HEK293 (cell line): ENCODE data around the gene KCNK18.

Experiments used
- CTCF ChIP-seq: fragments of 450-650 bp; formaldehyde crosslinking; IDR thresholded peaks from 2 replicates; pipeline ENCODE4 v1.5.1; 2016; ENCODE audit warnings: missing biosample characterization, missing genetic modification characterization
- GLIS1 ChIP-seq: fragments of 450-650 bp; formaldehyde crosslinking; IDR thresholded peaks from 2 replicates; pipeline ENCODE4 v1.5.1; 2016; ENCODE audit warnings: missing biosample characterization, missing genetic modification characterization
- GLIS2 ChIP-seq: fragments of 450-650 bp; formaldehyde crosslinking; IDR thresholded peaks from 2 replicates; pipeline ENCODE4 v1.5.1; 2016; ENCODE audit warnings: missing biosample characterization, missing genetic modification characterization
- SP3 ChIP-seq: fragments of 450-650 bp; formaldehyde crosslinking; IDR thresholded peaks from 2 replicates; pipeline ENCODE4 v1.5.1; 2016; ENCODE audit warnings: missing biosample characterization, missing genetic modification characterization
- SP7 ChIP-seq: fragments of 450-650 bp; formaldehyde crosslinking; IDR thresholded peaks from 2 replicates; pipeline ENCODE4 v1.5.1; 2016; ENCODE audit warnings: missing biosample characterization, missing genetic modification characterization
- YY2 ChIP-seq: fragments of 450-650 bp; formaldehyde crosslinking; IDR thresholded peaks from 2 replicates; pipeline ENCODE4 v1.5.1; 2016; ENCODE audit warnings: missing biosample characterization, missing genetic modification characterization
- ZBTB20 ChIP-seq: fragments of 450-650 bp; formaldehyde crosslinking; IDR thresholded peaks from 2 replicates; pipeline ENCODE4 v1.5.1; 2016; ENCODE audit warnings: missing biosample characterization, missing genetic modification characterization
- ZBTB48 ChIP-seq: fragments of 450-650 bp; formaldehyde crosslinking; IDR thresholded peaks from 2 replicates; pipeline ENCODE4 v1.5.1; 2016; ENCODE audit warnings: missing biosample characterization, missing genetic modification characterization
- ZEB2 ChIP-seq: fragments of 450-650 bp; formaldehyde crosslinking; IDR thresholded peaks from 2 replicates; pipeline ENCODE4 v1.5.1; 2016; ENCODE audit warnings: missing biosample characterization, missing genetic modification characterization
- ZFHX2 ChIP-seq: fragments of 450-650 bp; formaldehyde crosslinking; conservative IDR thresholded peaks from 2 replicates; pipeline ENCODE4 v1.5.1; 2016; ENCODE audit warnings: missing biosample characterization, missing genetic modification characterization
- ZFP37 ChIP-seq: fragments of 450-650 bp; formaldehyde crosslinking; IDR thresholded peaks from 2 replicates; pipeline ENCODE4 v1.5.1; 2016; ENCODE audit warnings: missing biosample characterization, missing genetic modification characterization
- ZFP69B ChIP-seq: fragments of 450-650 bp; formaldehyde crosslinking; IDR thresholded peaks from 2 replicates; pipeline ENCODE4 v1.5.1; 2016; ENCODE audit warnings: missing biosample characterization, missing genetic modification characterization
- ZNF16 ChIP-seq: fragments of 450-650 bp; formaldehyde crosslinking; IDR thresholded peaks from 2 replicates; pipeline ENCODE4 v1.5.1; 2016; ENCODE audit warnings: low read depth, missing biosample characterization, missing genetic modification characterization
- ZNF2 ChIP-seq: fragments of 450-650 bp; formaldehyde crosslinking; IDR thresholded peaks from 2 replicates; pipeline ENCODE4 v1.5.1; 2016; ENCODE audit warnings: missing biosample characterization, missing genetic modification characterization
- ZNF335 ChIP-seq: fragments of 450-650 bp; formaldehyde crosslinking; conservative IDR thresholded peaks from 2 replicates; pipeline ENCODE4 v1.5.1; 2016; ENCODE audit warnings: missing biosample characterization, missing genetic modification characterization
- ZNF600 ChIP-seq: fragments of 450-650 bp; formaldehyde crosslinking; IDR thresholded peaks from 2 replicates; pipeline ENCODE4 v1.5.1; 2016; ENCODE audit warnings: missing biosample characterization, missing genetic modification characterization
- ZNF692 ChIP-seq: fragments of 450-650 bp; formaldehyde crosslinking; IDR thresholded peaks from 2 replicates; pipeline ENCODE4 v1.5.1; 2016; ENCODE audit warnings: missing biosample characterization, missing genetic modification characterization
- ZNF76 ChIP-seq: fragments of 450-650 bp; formaldehyde crosslinking; IDR thresholded peaks from 2 replicates; pipeline ENCODE4; 2016; ENCODE audit warnings: low read depth, missing biosample characterization, missing genetic modification characterization, borderline replicate concordance
- ZSCAN4 ChIP-seq: fragments of 450-650 bp; formaldehyde crosslinking; IDR thresholded peaks from 2 replicates; pipeline ENCODE4 v1.5.1; 2017; ENCODE audit warnings: missing biosample characterization, missing genetic modification characterization
- TF ChIP-seq, protein P1 (sequence below): fragments of 450-650 bp; formaldehyde crosslinking; IDR thresholded peaks from 2 replicates; pipeline ENCODE4 v1.5.1; 2016; ENCODE audit warnings: missing biosample characterization, missing genetic modification characterization
- TF ChIP-seq, protein P2 (sequence below): fragments of 450-650 bp; formaldehyde crosslinking; IDR thresholded peaks from 2 replicates; pipeline ENCODE4 v1.5.1; 2017; ENCODE audit warnings: missing biosample characterization, missing genetic modification characterization

KCNK18 gene

GRCh38 chr10:117163061-117163953, 34.0 kb upstream of the KCNK18 start (continued):
- TF ChIP-seq CTCF (tag by site-specific recombination) (peak; percentile 83), ZNF335 (tag by site-specific recombination) (peak; percentile 71), ZNF692 (peak; percentile 86), ZFP37 (tag by site-specific recombination) (peak; percentile 32; the same call in 1 of the 2 replicates), GLIS2 (tag by site-specific recombination) (peak; percentile 86), ZFHX2 (tag by site-specific recombination) (peak; percentile 40; the same call in 1 of the 2 replicates), ZNF2 (tag by site-specific recombination) (0 out of 2 replicates have a peak, but pooled peaks have one; percentile 48), ZEB2 (tag by site-specific recombination) (peak; percentile 65), ZNF76 (tag by site-specific recombination) (0 out of 2 replicates have a peak, but pooled peaks have one; percentile 21), ZNF16 (tag by site-specific recombination) (no peak), ZFP69B (tag by site-specific recombination) (peak; percentile 83; the same call in 1 of the 2 replicates), ZNF600 (peak; percentile 81), SP3 (tag by site-specific recombination) (peak; percentile 49), SP7 (tag by site-specific recombination) (no peak), GLIS1 (tag by site-specific recombination) (peak; percentile 16; the same call in 1 of the 2 replicates), YY2 (no peak), ZSCAN4 (no peak), ZBTB20 (tag by site-specific recombination) (peak; percentile 70; the same call in 1 of the 2 replicates), ZBTB48 (peak; percentile 13; the same call in 1 of the 2 replicates)
- TF ChIP-seq, protein P1, sequence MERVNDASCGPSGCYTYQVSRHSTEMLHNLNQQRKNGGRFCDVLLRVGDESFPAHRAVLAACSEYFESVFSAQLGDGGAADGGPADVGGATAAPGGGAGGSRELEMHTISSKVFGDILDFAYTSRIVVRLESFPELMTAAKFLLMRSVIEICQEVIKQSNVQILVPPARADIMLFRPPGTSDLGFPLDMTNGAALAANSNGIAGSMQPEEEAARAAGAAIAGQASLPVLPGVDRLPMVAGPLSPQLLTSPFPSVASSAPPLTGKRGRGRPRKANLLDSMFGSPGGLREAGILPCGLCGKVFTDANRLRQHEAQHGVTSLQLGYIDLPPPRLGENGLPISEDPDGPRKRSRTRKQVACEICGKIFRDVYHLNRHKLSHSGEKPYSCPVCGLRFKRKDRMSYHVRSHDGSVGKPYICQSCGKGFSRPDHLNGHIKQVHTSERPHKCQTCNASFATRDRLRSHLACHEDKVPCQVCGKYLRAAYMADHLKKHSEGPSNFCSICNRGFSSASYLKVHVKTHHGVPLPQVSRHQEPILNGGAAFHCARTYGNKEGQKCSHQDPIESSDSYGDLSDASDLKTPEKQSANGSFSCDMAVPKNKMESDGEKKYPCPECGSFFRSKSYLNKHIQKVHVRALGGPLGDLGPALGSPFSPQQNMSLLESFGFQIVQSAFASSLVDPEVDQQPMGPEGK = peak; percentile 67; the same call in 1 of the 2 replicates
- TF ChIP-seq, protein P2, sequence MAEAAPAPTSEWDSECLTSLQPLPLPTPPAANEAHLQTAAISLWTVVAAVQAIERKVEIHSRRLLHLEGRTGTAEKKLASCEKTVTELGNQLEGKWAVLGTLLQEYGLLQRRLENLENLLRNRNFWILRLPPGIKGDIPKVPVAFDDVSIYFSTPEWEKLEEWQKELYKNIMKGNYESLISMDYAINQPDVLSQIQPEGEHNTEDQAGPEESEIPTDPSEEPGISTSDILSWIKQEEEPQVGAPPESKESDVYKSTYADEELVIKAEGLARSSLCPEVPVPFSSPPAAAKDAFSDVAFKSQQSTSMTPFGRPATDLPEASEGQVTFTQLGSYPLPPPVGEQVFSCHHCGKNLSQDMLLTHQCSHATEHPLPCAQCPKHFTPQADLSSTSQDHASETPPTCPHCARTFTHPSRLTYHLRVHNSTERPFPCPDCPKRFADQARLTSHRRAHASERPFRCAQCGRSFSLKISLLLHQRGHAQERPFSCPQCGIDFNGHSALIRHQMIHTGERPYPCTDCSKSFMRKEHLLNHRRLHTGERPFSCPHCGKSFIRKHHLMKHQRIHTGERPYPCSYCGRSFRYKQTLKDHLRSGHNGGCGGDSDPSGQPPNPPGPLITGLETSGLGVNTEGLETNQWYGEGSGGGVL = 0 out of 2 replicates have a peak, but pooled peaks have one; percentile 24
